Endothelial cell of umbilical vein (primary cell): Measurements from ENCODE around the gene CCN6. TPM values are rescaled to one million over a fixed set of nuclear protein-coding genes. Genes with fewer than 3 reads are reported as not detected.

ENCODE experiments used
- BruUV-seq: library from RNA; stranded (reverse); fragments of 400-500 nt; replicated peaks from 2 replicates; lab custom pipeline; 2021; lab: Mats Ljungman, UMichigan
- CTCF ChIA-PET: fragments of 300-600, 350-600 bp; sonication (Branson Sonifier 250); formaldehyde crosslinking; loops from one replicate; lab custom pipeline; 2021; ENCODE audit warnings: antibody characterized with exemption, inconsistent platforms; lab: Charles Lee
- POLR2A ChIA-PET: fragments of 300-600, 350-600 bp; sonication (Branson Sonifier 250); formaldehyde crosslinking; loops from one replicate; lab custom pipeline; 2021; ENCODE audit warnings: antibody characterized with exemption, inconsistent platforms; lab: Charles Lee
- DNase-seq: peaks from one replicate; pipeline ENCODE4 v3.0.0-alpha.2; 2011; ENCODE audit warnings: low read depth, low spot score
- FAIRE-seq: peaks from 2 replicates; lab custom pipeline; 2011; peaks lifted over from hg19 to GRCh38; lab: Jason Lieb, UNC
- H2AFZ ChIP-seq: 2 replicates; pipeline ENCODE4 v1.6.0; 2012; ENCODE audit warnings: low read depth, low read length, control low read depth, inconsistent platforms
- H3K27ac ChIP-seq: 2 replicates; pipeline ENCODE4 v1.5.1; 2011; ENCODE audit warnings: low read depth, mild to moderate bottlenecking, control low read depth, low read length, moderate library complexity; ENCODE audit not compliant: insufficient read depth
- H3K27me3 ChIP-seq, 2 experiments: 2 replicates each; pipeline versions ENCODE4 v1.6.0 to v1.6.1; 2011; ENCODE audit warnings: low read length in 2 of 2, mixed read lengths in 1 of 2; ENCODE audit not compliant: control insufficient read depth in 2 of 2, insufficient read depth in 2 of 2
- H3K36me3 ChIP-seq, 2 experiments: 2 replicates in 1 of 2; 3 replicates in 1 of 2; pipeline ENCODE4 v1.5.1; 2011; ENCODE audit warnings: low read length in 2 of 2, mild to moderate bottlenecking in 1 of 2, moderate library complexity in 1 of 2; ENCODE audit not compliant: control insufficient read depth in 2 of 2, insufficient read depth in 2 of 2; ENCODE audit errors: extremely low read depth in 1 of 2
- H3K4me1 ChIP-seq: 3 replicates; pipeline ENCODE4 v1.5.1; 2011; ENCODE audit warnings: mild to moderate bottlenecking, low read length; ENCODE audit not compliant: control insufficient read depth, insufficient read depth; ENCODE audit errors: extremely low read depth
- H3K4me2 ChIP-seq: 2 replicates; pipeline ENCODE4 v1.6.1; 2011; ENCODE audit warnings: low read length, control low read depth, mixed read lengths; ENCODE audit not compliant: insufficient read depth
- H3K4me3 ChIP-seq, 3 experiments: fragments of 200-600 bp in 1 of 3; sonication (generic), shearing (Covaris generic) in 1 of 3; replicated peaks in 1 of 3; 2 replicates each; pipeline ENCODE4 v1.5.1; 2011 to 2016; ENCODE audit warnings: control low read depth in 3 of 3, low read length in 3 of 3, mild to moderate bottlenecking in 2 of 3, inconsistent platforms in 1 of 3, low read depth in 1 of 3, moderate library complexity in 1 of 3; ENCODE audit not compliant: insufficient read depth in 1 of 3
- H3K79me2 ChIP-seq: 2 replicates; pipeline ENCODE4 v1.6.0; 2012; ENCODE audit warnings: low read length, inconsistent platforms; ENCODE audit not compliant: control insufficient read depth, insufficient read depth
- H3K9ac ChIP-seq: replicated peaks from 2 replicates; pipeline ENCODE3; 2011; ENCODE audit warnings: low read length, control low read depth; ENCODE audit not compliant: insufficient read depth; ENCODE audit errors: extremely low read depth
- H3K9me1 ChIP-seq: replicated peaks from 3 replicates; pipeline ENCODE4 v1.6.0; 2011; ENCODE audit warnings: mild to moderate bottlenecking, low read length; ENCODE audit not compliant: control insufficient read depth, insufficient read depth; ENCODE audit errors: extremely low read depth
- H3K9me3 ChIP-seq: replicated peaks from 2 replicates; pipeline ENCODE4 v1.5.1; 2012; ENCODE audit warnings: low read length, inconsistent platforms; ENCODE audit not compliant: control insufficient read depth, insufficient read depth
- H4K20me1 ChIP-seq: replicated peaks from 2 replicates; pipeline ENCODE3; 2011; ENCODE audit warnings: mild to moderate bottlenecking, low read length; ENCODE audit not compliant: control insufficient read depth, insufficient read depth; ENCODE audit errors: extremely low read depth
- EZH2 ChIP-seq: IDR thresholded peaks from 2 replicates; pipeline ENCODE4 v1.6.1; 2012; ENCODE audit warnings: borderline replicate concordance, low read depth, mild to moderate bottlenecking, moderate library complexity, low read length, inconsistent platforms; ENCODE audit not compliant: severe bottlenecking
- FOS ChIP-seq: IDR thresholded peaks from 2 replicates; pipeline ENCODE4 v1.6.1; 2011; ENCODE audit warnings: mild to moderate bottlenecking, low read length, moderate library complexity, borderline replicate concordance; ENCODE audit not compliant: insufficient read depth
- GATA2 ChIP-seq: IDR thresholded peaks from 2 replicates; pipeline ENCODE4 v1.7.0; 2011; ENCODE audit warnings: low read depth, mild to moderate bottlenecking, moderate library complexity, mixed read lengths, low read length; ENCODE audit not compliant: insufficient read length, insufficient read depth
- JUN ChIP-seq: IDR thresholded peaks from 2 replicates; pipeline ENCODE4 v1.6.1; 2011; ENCODE audit warnings: borderline replicate concordance, low read depth; ENCODE audit not compliant: insufficient read length, insufficient read depth
- MAX ChIP-seq: IDR thresholded peaks from 2 replicates; pipeline ENCODE4 v1.6.1; 2011; ENCODE audit not compliant: insufficient read depth, insufficient read length
- MYC ChIP-seq: IDR thresholded peaks from one replicate; pipeline ENCODE4 v1.6.1; 2011; ENCODE audit warnings: mild to moderate bottlenecking, low read depth, low read length
- POLR2A ChIP-seq: IDR thresholded peaks from 2 replicates; pipeline ENCODE4 v1.6.1; 2012; ENCODE audit warnings: low read depth, mild to moderate bottlenecking, control low read depth, low read length
- POLR2AphosphoS5 ChIP-seq: IDR thresholded peaks from 2 replicates; pipeline ENCODE4 v1.6.1; 2012; ENCODE audit warnings: low read depth, mild to moderate bottlenecking, control low read depth, low read length, moderate library complexity; ENCODE audit not compliant: insufficient read depth
- dilution Hi-C: fragments of 300-500 bp; cut with MboI; formaldehyde crosslinking; loops from one replicate; pipeline ENCODE4 v1.15.0; 2019; ENCODE audit warnings: low sequenced_read_pairs; ENCODE audit not compliant: extremely low pct_ligation_motif_present
- intact Hi-C: fragments of 100-400 bp; cut with micrococcal nuclease; formaldehyde crosslinking; loops from one replicate; pipeline ENCODE4 v1.10.0; 2022
- polyA plus RNA-seq, 4 experiments: library from polyadenylated mRNA; depleted of rRNA in 3 of 4; stranded (reverse) in 3 of 4; unstranded in 1 of 4; fragments of >200 nt; gene quantifications; 2 replicates each; pipeline versions ENCODE4 v1.2.1 to v1.2.3, GENCODE V29; 2011 to 2012; ENCODE audit warnings: missing spikeins in 1 of 4
- total RNA-seq: library from RNA; stranded (reverse); gene quantifications from 2 replicates; pipeline ENCODE4 v1.2.3, GENCODE V29; 2021
- TF ChIP-seq, protein P1 (sequence below), 2 donors: IDR thresholded peaks; 1 replicate in 1 of 2; 2 replicates in 1 of 2; pipeline ENCODE4 v1.5.1; 2011; ENCODE audit warnings: low read length in 2 of 2, mild to moderate bottlenecking in 2 of 2, moderate library complexity in 2 of 2, control low read depth in 1 of 2, inconsistent platforms in 1 of 2, low read depth in 1 of 2; ENCODE audit not compliant: insufficient read depth in 1 of 2; ENCODE audit errors: extremely low read depth in 1 of 2

The CCN6 gene
- total and polyA plus RNA-seq, 2 donors (not counting 3 experiments of a cell fraction or from before 2014, with no cell fraction given), result not detected

DNA sequence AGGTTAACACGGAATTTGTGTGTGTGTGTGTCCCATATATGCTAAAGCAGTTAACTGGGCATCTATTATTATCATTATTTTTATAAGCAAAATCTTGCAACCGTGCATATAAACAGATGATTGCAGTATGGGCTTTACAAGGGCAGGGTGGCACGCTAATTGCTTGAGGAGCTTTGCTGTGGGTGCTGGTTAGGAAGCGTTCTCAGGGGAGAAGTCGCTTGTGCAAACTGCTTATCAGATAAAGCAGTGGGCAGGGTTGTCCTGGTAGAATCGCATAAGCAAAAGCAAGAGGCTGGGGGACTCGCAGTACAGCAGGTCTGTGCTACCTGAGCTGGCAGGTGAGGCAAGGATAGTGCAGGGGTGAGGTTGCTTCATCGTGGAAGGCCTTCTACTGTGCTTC is 9.7 kb upstream of the CCN6 start:
- dilution Hi-C loops, result no loop called here
- BruUV-seq, result no TSS peak
- intact Hi-C loops, result loop anchor here (5.0 to 10.0 kb wide), 3 partner anchors 242 to 679 kb away; no protein-coding TSS in a partner anchor
- CTCF ChIA-PET, result interaction anchor here (1.3 to 5.1 kb wide), 7 partner anchors 33 to 1033 kb away, joined by 3 to 56 read pairs (median 8); no protein-coding TSS in a partner anchor
- no peak overlapping the region for H3K4me3 ChIP-seq
- DNase-seq (no peak), FAIRE-seq (no peak)
- no peaks in the 10 kb centered on the region for H3K9me3 ChIP-seq
- H3K36me3 ChIP-seq, result no peaks in the 10 kb centered on the region
- H3K9ac ChIP-seq, result no peak overlapping the region
- H3K27ac ChIP-seq, result no peak overlapping the region
- H3K4me1 ChIP-seq, result peaks cover 29% of the 10 kb centered on the region
- no peaks in the 10 kb centered on the region for H3K27me3 ChIP-seq
- H2AFZ ChIP-seq, result no peak overlapping the region
- POLR2A ChIA-PET, result no interaction called here
- TF ChIP-seq, protein P1, sequence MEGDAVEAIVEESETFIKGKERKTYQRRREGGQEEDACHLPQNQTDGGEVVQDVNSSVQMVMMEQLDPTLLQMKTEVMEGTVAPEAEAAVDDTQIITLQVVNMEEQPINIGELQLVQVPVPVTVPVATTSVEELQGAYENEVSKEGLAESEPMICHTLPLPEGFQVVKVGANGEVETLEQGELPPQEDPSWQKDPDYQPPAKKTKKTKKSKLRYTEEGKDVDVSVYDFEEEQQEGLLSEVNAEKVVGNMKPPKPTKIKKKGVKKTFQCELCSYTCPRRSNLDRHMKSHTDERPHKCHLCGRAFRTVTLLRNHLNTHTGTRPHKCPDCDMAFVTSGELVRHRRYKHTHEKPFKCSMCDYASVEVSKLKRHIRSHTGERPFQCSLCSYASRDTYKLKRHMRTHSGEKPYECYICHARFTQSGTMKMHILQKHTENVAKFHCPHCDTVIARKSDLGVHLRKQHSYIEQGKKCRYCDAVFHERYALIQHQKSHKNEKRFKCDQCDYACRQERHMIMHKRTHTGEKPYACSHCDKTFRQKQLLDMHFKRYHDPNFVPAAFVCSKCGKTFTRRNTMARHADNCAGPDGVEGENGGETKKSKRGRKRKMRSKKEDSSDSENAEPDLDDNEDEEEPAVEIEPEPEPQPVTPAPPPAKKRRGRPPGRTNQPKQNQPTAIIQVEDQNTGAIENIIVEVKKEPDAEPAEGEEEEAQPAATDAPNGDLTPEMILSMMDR (IDR thresholded peaks at IDR 0.05; ENCODE audit: extremely low read depth in 1 of 2, insufficient read depth in 1 of 2, low read depth in 1 of 2, low read length in 2 of 2), result no peak
- TF ChIP-seq FOS (no peak), MAX (no peak), POLR2AphosphoS5 (no peak), POLR2A (no peak), MYC (no peak), JUN (no peak), EZH2 (no peak), GATA2 (no peak)
- H3K4me2 ChIP-seq, result no peak overlapping the region
- no peaks in the 10 kb centered on the region for H3K79me2 ChIP-seq
- H4K20me1 ChIP-seq, result no peaks in the 10 kb centered on the region
- no peaks in the 10 kb centered on the region for H3K9me1 ChIP-seq
